Measurements from ENCODE around the gene FCN3. TPM values are rescaled to one million over a fixed set of nuclear protein-coding genes. Genes with fewer than 3 reads are reported as not detected.

The FCN3 gene
- total RNA-seq, 2 donors from 2014 or later: 0.26 TPM; not detected in 1

GRCh38 chr1:27357281-27358037, 17.2 kb downstream of the FCN3 start:
- peaks cover 5% of the 10 kb centered on the region for H3K36me3 Mint-ChIP-seq (ENCODE audit: low read depth)
- peak; percentile 95 for DNase-seq
- no peaks in the 10 kb centered on the region for H3K36me3 ChIP-seq (ENCODE audit: control insufficient read depth, insufficient read depth, low read length)
- no peak overlapping the region for H3K9ac ChIP-seq (ENCODE audit: extremely low read depth, low read length, poor library complexity, severe bottlenecking)
- H3K27me3 Mint-ChIP-seq (ENCODE audit: insufficient read depth): peaks cover 50% of the 10 kb centered on the region
- H3K9me3 Mint-ChIP-seq: no peaks in the 10 kb centered on the region
- no peak overlapping the region for H3K27ac Mint-ChIP-seq
- H3K4me1 Mint-ChIP-seq: peaks cover 4% of the 10 kb centered on the region
- no peak overlapping the region for H3K4me3 ChIP-seq (ENCODE audit: low read length)
- peak overlapping the region; percentile 9 for H3K4me3 Mint-ChIP-seq
- 34 to 37% methylated on average over 17 to 40 of the region's 40 CpGs for WGBS, 2 experiments (ENCODE audit: insufficient coverage in 1 of 2, insufficient read length in 1 of 2)
- TF ChIP-seq CTCF (conservative IDR thresholded peaks at IDR 0.05): peak; percentile 99
- H3K27me3 ChIP-seq (ENCODE audit: control insufficient read depth, insufficient read depth, low read length, poor library complexity, severe bottlenecking): peaks cover 44% of the 10 kb centered on the region
- H3K9me3 ChIP-seq (ENCODE audit: control insufficient read depth, low read length): no peaks in the 10 kb centered on the region
- H3K4me1 ChIP-seq (ENCODE audit: control insufficient read depth, insufficient read depth, low read length): no peaks in the 10 kb centered on the region
- no peak overlapping the region for H3K27ac ChIP-seq (ENCODE audit: low read depth, low read length)

- peaks cover 42% of the 10 kb centered on the region for H3K27me3 ChIP-seq (ENCODE audit: control insufficient read depth, insufficient read depth, low read length, poor library complexity, severe bottlenecking)
- peaks cover 5% of the 10 kb centered on the region for H3K36me3 Mint-ChIP-seq (ENCODE audit: low read depth)
- no peak for TF ChIP-seq CTCF (conservative IDR thresholded peaks at IDR 0.05)
- no peak overlapping the region for H3K27ac Mint-ChIP-seq
- no peak for DNase-seq
- H3K36me3 ChIP-seq (ENCODE audit: control insufficient read depth, insufficient read depth, low read length): no peaks in the 10 kb centered on the region
- peaks cover 4% of the 10 kb centered on the region for H3K4me1 Mint-ChIP-seq
- no peak overlapping the region for H3K27ac ChIP-seq (ENCODE audit: low read depth, low read length)
- H3K9ac ChIP-seq (ENCODE audit: extremely low read depth, low read length, poor library complexity, severe bottlenecking): no peak overlapping the region
- no peak overlapping the region for H3K4me3 ChIP-seq (ENCODE audit: low read length)
- H3K9me3 Mint-ChIP-seq: no peaks in the 10 kb centered on the region
- peak overlapping the region; percentile 9 for H3K4me3 Mint-ChIP-seq
- no peaks in the 10 kb centered on the region for H3K4me1 ChIP-seq (ENCODE audit: control insufficient read depth, insufficient read depth, low read length)
- no peaks in the 10 kb centered on the region for H3K9me3 ChIP-seq (ENCODE audit: control insufficient read depth, low read length)
- peaks cover 43% of the 10 kb centered on the region for H3K27me3 Mint-ChIP-seq (ENCODE audit: insufficient read depth)
- 90 to 92% methylated on average over 23 to 37 of the region's 37 CpGs for WGBS, 2 experiments (ENCODE audit: insufficient coverage in 1 of 2, insufficient read length in 1 of 2)
These were observed 17.9 kb downstream of the FCN3 start for GRCh38 chr1:27356619-27357280.

GRCh38 chr1:27356277-27356618, 18.4 kb downstream of the FCN3 start:
- H3K9ac ChIP-seq (ENCODE audit: extremely low read depth, low read length, poor library complexity, severe bottlenecking): no peak overlapping the region
- no peak for DNase-seq
- Mint-ChIP-seq H3K36me3 (ENCODE audit: low read depth) (peaks cover 5% of the 10 kb centered on the region), H3K4me3 (no peak overlapping the region), H3K9me3 (no peaks in the 10 kb centered on the region), H3K27ac (no peak overlapping the region), H3K4me1 (peaks cover 4% of the 10 kb centered on the region), H3K27me3 (ENCODE audit: insufficient read depth) (peaks cover 38% of the 10 kb centered on the region)
- no peaks in the 10 kb centered on the region for H3K9me3 ChIP-seq (ENCODE audit: control insufficient read depth, low read length)
- no peak for TF ChIP-seq CTCF (conservative IDR thresholded peaks at IDR 0.05)
- 94 to 97% methylated on average over 13 of the region's 13 CpGs for WGBS, 2 experiments (ENCODE audit: insufficient coverage in 1 of 2, insufficient read length in 1 of 2)
- peaks cover 37% of the 10 kb centered on the region for H3K27me3 ChIP-seq (ENCODE audit: control insufficient read depth, insufficient read depth, low read length, poor library complexity, severe bottlenecking)
- no peaks in the 10 kb centered on the region for H3K36me3 ChIP-seq (ENCODE audit: control insufficient read depth, insufficient read depth, low read length)
- no peak overlapping the region for H3K27ac ChIP-seq (ENCODE audit: low read depth, low read length)
- H3K4me3 ChIP-seq (ENCODE audit: low read length): no peak overlapping the region
- H3K4me1 ChIP-seq (ENCODE audit: control insufficient read depth, insufficient read depth, low read length): no peaks in the 10 kb centered on the region

Data from endodermal cell (in vitro differentiated cells).